T-helper 9 cell (primary cell): ENCODE results near the gene MRPL52.
"Not testable (repeated sequence)": the region's sequence is repeated elsewhere in the genome, so short reads cannot be mapped to it uniquely, and the experiment has no call there.

Experiments used
- DNase-seq: peaks from one replicate; pipeline ENCODE4 v3.0.0-alpha.2; 2020
- total RNA-seq, 2 donors: gene quantifications; one replicate each; lab custom pipeline; 2026; lab: John Stamatoyannopoulos, UW

MRPL52 gene
- 14.2 to 27.8 reads per million in 2 donors for total RNA-seq

DNA sequence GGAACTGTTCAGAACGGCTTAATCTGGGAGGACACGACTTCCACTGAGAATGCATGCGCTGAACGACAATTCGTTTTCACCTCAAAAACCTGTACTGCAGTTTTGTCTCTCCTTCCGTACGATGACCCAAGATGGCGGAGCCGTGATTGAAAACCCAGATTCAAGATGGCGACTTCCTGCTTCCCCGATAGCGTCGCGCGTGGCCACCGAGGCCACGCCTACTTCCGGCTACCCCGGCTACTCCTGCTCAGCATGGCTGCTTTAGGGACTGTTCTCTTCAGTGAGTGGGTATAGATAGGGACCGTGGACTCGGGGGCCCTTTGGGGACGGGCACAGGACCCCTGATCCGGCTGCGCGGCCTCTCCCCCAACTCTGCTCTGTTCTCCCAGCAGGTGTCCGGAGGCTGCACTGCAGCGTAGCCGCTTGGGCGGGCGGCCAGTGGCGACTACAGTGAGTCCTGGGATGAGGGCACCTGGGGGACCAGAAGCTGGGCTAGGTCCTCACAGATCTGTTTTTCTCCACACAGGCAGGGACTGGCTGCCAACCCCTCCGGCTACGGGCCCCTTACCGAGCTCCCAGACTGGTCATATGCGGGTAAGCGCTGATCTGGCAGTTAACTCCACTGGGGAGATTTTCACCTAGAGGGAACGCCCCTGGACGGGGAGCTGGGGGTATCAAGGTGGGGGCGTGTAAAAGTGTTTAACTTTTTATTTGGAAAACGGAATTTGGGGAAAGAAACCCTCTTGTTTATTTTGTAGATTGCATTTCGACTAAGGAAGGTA, at the start of gene MRPL52:
Gene MRPL52, plus strand, starts transcription at position 227 of the 782 bp plus-strand sequence. Its CDS starts 26 bp downstream, at position 253.
- peak; percentile 83 for DNase-seq

DNA sequence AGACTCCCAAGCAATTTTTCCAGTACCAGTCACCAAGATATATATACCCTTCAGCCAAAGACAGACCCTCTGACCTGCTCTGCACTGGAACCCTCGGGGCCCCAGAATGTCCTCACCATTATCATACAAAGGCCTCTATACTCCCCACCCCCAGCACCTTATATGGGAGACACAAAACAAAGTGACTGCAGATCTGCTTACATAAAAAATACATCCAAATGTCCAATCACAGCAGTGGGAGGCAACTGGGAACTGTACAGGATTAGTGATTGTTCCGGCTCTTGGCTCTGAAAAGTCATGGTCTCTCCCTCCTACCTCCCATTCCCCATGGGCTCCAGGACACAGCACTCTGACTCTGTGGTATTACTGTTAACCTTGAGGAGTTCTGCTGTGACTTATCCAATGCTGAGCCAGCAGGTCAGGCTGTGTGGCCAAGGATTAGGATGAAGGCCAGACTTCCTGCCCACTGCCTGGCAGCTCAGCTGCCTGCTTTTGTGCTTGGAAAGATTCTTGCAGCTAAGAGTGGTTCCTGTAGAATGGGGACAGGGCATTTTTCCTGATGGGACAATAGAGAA, 49.5 kb upstream of the MRPL52 start:
- DNase-seq = no peak

DNA sequence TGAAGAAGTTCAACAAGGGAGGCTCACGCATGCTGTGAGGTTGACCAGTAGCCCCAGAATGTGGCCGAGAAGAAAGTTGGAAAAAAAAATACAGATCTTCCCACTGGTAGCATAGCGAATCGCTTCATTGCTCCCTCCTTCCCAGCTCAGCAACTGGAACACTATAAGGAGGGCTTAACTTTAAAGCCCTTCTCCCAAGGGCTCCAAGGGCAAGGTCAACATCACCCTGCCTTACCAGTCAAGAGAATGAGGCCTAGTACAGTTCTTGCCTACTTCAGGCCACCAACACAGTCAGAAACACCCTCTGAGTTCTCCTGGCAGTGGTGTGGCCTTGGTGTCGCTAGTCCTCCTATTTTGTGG, 48.8 kb upstream of the MRPL52 start:
- DNase-seq = no peak

DNA sequence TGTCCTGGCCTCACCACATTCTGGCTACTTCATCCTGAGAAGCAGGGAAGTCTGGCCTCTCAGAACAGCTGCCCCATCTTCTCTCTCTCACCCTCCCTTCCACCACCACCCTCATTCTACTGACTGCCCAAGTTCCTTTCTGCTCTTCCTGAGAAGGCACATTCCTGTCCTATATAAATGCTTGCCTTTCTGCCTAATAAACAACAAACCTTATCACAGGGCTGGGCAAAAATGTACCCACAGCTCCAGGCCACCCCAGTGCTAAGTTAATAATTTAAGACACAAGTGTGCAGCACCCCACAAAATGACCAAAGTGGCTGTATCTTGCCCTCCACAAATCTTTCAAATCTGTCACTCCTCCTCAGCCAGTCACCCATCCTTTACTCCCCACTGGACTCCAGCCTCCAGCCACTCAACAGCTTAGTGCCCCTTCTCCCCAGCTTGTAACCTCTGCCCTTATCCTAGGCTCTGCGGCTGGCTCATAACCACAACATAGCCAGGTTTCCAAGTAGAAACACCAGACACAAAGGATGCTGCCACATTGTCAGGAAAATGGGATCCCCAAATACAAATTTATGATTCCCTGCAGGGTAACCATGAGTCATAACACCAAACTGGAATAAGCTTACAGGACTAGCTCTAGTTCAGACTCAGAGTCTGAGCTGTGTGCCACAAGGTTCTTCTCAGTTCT, 48.2 kb upstream of the MRPL52 start:
- no peak for DNase-seq

DNA sequence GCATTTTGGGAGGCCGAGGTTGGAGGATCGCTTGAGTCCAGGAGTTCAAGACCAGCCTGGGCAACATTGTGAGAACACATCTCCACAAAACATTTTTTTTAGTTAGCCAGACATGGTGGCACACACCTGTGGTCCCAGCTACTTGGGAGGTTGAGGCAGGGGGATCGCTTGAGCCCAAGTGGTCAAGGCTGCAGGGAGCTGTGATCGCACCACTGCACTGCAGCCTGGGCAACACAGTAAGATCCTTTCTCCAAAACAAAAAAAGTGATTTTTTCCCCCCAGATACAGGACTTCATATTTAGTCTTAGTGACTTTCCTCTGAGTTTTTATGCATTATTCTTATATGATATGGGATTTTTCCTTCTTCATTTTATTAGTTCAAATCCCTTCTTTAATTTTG, 43.0 kb upstream of the MRPL52 start:
- no peak for DNase-seq

DNA sequence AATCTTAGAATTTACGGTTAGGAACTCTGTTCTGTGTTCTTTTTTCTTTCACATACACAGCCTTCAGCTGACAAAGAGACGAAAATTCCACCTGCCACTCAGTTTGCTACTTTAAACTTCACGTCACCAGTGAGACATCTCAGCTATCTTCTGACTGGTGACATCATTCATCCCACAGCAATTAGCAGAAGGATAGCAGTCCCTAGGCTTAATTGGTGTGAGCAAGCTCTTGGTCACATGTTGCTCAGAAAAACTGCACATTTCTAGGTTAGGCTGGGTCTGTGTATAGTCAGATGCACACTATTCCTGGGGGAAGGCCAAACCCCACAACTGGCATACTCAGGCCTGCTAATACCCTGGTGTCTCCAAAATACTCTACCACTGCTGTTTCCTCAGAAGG, 38.4 kb upstream of the MRPL52 start:
- DNase-seq = no peak

DNA sequence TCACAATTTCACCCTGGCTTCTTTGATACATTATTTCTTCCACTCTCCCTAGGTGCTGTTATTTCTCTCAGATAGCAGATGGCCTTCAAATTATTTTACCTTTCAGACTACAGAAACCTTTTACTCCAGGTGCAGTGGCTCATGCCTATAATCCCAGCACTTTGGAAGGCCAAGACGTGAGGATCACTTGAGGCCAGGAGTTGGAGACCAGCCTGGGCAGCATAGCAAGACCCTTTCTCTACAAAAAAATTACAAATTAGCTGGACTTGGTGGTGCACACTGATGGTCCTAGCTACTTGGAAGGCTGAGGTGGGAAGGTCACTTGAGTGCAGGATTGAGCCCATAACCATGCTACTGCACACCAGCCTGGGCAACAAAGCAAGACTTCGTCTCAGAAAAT, 37.5 kb upstream of the MRPL52 start:
- DNase-seq = no peak

DNA sequence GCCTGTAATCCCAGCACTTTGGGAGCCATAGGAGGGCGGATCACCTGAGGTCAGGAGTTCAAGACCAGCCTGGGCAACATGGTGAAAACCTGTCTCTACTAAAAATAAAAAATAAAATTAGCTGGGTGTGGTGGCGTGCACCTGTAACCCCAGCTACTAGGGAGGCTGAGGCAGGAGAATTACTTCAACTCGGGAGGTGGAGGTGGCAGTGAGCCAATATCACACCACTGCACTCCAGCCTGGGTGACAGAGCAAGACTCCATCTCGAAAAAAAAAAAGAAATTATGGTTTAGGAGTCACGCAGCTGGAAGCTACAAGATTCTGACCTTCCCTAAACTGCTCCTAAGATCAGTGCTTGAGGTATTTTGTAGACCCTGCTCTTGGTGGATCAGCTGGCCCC, 36.1 kb upstream of the MRPL52 start:
- not testable (repeated sequence) for DNase-seq

DNA sequence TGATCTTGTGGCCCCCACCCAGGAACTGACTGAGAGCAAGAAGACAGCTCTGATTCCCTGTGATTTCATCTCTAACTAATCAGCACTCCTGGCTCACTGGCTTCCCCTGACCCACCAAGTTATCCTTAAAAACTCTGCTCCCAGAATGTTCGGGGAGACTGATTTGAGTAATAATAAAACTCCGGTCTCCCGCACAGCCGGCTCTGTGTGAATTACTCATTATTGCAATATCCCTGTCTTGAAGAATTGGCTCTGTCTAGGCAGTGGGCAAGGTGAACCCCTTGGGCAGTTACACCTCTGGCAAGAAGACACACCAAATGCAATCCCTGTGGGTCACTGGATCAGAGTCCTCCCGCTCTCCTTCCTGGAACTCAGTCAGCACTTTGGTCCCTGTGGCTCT, 35.7 kb upstream of the MRPL52 start:
- DNase-seq = no peak

DNA sequence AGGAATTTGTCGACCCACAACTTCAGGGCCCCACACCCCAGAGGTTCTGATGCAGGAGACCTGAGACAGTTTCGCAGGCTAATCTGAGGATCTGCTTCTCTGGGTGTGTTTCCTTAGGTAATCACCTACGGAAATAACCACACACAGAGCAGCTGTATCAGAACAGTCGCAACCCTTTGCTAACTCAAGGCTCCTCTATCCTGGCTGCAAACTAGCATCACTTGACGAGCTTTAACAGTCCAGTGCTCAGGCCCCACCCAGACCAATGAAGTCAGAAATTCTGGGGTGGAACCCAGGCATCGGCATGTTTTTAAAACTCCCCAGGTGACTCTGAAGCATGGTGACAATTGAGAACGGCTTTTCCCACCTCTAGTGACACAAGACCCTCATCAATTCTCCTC, 35.1 kb upstream of the MRPL52 start:
- no peak for DNase-seq

DNA sequence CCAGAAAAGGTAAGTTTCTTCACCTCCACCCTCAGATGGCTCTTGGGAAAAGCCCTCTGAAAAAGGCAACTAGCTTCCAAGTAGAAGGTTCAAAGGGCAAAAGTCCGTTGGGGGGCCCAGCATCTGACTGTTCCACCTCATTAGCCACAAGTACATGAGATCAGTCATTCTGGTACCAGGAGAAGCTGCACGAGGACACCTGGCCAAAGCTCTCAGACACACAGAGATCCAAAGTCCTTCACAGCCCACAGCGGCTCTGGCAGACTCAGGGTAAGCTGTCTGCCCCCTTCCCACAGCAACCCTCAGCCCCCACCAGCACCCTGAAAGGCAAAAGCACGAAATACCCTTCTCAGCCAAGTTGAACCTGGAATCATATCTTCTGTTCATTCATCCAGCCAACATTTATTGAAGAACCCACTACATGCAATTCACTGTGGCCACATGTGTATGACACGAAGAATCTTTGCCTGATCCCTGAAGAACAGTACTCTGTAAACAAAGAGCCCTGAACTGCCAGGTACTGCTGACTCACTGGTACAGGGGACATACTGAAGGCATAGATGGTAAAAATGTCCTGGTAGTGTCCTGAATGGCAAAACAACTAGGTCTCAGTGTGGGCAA, 33.5 kb upstream of the MRPL52 start:
- no peak for DNase-seq

DNA sequence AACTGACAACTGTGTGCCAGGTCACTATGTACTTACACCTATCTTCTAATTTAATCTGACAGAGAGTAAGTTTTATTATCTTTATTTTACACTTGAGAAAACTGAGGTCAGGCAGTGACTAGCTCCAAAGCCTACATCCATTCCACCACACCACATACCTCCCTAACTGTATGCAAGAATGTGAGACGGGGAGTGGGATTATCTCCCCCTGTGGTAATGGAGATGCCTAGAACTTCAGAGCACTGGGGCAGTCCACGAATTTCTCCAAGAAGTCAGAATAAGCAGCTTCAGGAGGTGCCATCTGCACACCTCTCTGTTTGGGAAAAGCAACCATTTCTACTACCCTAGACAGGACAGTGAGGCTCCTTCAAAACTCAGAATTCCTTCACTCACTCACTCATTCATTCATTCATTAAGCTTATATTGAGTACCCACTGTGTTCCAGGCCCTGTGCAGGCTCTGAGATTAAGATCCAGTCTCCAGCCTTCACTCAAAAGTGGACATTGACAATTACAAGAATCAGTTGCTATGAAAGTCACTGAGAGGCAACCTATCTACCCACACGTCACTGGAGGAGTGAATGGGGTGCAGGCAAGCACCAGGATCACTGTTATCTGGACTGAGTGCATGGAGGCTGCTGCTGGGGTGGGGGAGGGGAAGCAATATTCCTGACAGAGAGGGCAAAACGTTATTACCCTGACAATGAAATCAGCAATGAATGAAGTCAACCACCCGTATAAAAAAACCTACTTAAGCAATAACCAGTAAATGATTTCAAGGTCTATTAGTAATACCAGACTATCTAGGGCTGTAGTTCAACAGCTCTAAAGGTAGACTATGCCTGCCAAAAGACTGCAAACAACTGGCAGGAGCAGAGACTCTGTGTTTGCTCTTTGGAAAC, 32.4 kb upstream of the MRPL52 start:
- no peak for DNase-seq

DNA sequence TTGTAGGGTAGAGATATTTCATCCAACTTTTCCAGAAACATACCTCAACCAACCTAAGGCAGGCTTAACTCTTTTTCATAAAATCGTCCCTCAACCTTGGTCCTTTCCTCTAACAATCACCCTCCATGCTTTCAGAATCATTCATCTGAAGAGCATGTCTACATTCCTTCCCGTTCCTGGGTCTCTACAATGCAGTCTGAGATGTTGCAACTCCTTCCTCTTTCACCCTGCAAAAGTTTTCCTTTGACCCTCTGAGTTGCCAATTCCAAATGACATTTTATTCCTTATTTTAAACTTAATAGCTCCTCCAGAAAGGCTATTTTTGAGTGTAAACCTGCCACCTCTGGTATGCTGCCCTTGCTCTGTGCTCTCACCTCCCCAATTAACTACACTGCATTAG, 31.2 kb upstream of the MRPL52 start:
- DNase-seq = no peak

DNA sequence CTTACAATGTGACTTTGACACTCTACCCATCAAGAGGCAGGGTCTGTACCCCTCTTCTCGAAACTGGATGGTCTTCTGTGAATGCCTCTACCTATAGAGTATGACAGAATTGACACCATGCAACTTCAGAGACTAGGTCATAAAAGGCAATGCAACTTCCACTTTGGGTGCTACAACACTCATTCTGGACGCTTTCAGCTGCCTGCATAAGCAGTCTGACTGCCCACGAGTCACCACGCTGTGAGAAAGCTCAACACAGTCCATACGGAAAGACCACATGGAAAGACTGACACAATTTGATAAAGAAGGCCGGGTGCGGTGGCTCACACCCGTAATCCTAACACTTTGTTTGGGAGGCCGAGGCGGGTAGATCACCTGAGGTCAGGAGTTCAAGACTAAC, 29.3 kb upstream of the MRPL52 start:
- no peak for DNase-seq

DNA sequence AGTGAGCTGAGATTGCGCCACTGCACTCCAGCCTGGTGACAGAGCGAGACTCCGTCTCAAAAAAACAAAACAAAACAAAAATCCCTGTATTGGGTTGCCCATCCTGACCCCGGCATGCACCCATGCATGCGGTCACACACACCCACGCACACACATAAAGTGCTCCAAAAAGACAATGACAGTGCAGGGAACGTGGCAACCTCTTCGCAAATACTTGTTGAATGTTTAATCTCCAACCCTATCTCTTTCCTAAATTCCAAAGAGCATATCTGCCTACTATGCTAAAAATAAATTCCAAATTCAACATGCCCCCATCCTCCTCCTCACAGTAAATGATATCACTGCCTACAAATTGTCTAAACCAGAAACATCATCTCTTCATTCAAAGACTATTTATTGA, 28.0 kb upstream of the MRPL52 start:
- no peak for DNase-seq

DNA sequence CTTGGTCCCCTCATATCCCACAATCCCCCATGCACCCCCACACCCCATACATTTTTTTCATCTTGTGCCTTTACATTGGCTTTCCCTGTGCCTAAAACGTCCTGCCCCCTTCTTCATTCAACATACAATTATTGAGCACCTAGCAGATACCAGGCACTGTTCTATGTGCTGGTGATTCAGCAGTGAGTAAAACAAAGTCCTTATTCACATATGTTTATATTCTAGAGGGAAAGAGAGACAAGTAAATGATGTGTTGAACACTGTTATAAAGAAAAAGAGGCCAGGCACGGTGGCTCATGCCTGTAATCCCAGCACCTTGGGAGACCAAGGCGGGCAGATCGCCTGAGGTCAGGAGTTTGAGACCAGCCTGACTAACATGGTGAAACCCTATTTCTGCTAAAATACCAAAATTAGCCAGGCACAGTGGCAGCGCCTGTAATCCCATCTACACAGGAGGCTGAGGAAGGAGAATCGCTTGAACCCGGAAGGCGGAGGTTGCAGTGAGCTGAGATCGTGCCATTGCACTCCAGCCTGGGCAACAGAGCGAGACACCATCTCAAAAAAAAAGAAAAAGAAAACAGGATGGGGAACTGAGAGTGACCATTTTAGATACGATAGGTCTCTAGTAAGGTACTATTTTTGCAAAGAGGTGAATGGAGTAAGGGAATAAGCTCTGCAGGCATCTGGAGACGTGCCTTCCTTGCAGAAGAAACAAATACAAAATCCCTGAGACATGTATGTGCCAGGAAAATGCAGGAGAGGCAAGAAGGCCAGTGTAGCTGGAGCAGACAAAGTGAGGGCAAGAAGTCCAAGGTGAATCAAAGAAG, 26.6 kb upstream of the MRPL52 start:
- DNase-seq = no peak

DNA sequence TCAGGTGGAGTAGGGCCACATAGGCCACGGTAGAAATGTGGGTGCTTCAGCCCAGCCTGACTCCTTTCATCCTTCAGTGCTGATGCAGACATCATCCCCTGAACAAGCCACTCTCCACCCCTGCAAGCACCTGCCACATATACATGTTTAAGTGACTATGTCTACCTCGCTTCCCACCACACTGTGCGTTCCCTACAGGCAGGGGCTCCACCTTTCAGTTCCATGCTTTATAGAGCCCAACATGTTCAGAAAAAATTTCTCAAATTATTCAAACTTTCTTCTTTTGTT, 26.1 kb upstream of the MRPL52 start:
- DNase-seq = no peak

DNA sequence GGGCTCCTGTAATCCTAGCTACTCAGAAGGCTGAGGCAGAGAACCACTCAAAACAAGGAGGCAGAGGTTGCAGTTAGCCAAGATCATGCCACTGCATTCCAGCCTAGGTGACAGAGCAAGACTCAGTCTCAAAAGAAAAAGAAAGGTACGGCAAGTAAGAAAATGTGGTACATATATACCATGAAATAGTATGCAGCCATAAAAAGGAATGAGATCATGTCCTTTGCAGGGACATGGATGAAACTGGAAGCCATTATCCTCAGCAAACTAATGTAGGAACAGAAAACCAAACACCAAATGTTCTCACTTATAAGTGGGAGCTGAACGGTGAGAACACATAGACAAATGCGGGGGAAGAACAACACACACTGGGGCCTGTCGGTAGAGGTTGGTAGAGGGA, 24.5 kb upstream of the MRPL52 start:
- not testable (repeated sequence) for DNase-seq

DNA sequence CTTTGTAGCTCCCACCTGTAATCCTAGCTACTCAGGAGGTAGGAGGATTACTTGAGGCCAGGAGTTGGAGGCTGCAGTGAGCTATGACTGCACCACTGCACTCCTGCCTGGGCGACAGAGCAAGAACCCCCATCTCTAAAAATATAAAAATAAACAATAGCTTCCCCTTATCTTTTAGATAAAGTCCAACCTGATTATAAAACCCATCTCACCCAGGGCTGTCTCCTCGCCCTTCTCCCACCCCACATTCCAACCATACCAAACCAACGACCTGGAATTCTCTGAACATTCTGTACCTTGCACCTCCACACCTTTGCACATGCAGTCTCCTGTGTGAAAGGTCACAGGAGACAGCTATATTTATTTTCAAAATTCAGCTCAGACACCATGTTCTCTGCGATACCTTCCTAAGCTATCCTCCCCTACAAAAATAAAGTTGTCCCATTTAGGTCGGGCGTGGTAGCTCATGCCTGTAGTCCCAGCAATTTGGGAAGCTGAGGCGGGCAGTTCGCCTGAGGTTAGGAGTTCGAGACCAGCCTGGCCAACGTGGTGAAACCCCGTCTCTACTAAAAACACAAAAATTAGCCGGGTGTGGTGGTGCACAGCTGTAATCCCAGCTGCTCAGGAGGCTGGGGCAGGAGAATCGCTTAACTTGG, 22.1 kb upstream of the MRPL52 start:
- no peak for DNase-seq

DNA sequence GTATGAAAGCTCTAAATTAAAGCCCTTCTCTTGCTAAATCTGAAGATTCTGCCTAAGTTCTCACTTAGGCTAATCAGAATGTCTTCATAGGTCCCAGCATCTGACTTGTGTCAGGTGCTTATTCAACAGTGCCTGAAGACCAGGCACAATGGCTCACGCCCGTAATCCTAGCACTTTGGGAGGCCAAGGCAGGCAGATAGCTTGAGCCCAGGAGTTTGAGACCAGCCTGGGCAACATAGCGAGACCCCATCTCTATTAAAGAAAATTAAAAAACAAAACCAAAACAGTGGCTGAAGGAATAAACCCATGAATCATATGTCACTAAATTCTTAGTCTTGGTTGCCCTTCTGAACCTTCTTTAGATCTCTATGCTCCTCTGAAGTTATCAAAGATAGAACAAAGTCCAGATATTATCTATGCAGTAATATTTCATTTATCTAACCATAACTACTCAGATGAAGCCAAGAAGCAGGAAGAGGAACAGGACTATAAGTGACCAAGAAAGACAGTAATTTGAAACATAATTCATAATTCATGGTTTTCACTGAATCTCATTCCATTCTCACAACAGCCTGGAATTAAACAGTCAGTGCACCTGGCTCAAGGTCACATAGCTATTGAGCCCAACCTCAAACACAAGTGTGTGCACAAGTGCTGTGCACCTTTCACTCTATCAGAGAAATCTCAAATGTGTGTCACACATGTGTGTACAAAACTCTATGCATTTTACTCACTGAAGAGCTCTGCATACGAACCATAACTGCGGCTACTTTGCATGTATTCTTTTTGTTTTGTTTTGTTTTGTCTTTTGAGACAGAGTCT, 21.1 kb upstream of the MRPL52 start:
- DNase-seq = no peak
